GM21447 (cell line): Measurements from ENCODE around the gene PC.
A peak's percentile ranks its signal among the peaks of the same experiment; 100 is the strongest.

Source experiments
- ATAC-seq: cut with Tn5 transposase; IDR thresholded peaks from one replicate; pipeline ENCODE4 v1.9.1; 2021; ENCODE audit not compliant: unreplicated experiment

The PC gene

DNA sequence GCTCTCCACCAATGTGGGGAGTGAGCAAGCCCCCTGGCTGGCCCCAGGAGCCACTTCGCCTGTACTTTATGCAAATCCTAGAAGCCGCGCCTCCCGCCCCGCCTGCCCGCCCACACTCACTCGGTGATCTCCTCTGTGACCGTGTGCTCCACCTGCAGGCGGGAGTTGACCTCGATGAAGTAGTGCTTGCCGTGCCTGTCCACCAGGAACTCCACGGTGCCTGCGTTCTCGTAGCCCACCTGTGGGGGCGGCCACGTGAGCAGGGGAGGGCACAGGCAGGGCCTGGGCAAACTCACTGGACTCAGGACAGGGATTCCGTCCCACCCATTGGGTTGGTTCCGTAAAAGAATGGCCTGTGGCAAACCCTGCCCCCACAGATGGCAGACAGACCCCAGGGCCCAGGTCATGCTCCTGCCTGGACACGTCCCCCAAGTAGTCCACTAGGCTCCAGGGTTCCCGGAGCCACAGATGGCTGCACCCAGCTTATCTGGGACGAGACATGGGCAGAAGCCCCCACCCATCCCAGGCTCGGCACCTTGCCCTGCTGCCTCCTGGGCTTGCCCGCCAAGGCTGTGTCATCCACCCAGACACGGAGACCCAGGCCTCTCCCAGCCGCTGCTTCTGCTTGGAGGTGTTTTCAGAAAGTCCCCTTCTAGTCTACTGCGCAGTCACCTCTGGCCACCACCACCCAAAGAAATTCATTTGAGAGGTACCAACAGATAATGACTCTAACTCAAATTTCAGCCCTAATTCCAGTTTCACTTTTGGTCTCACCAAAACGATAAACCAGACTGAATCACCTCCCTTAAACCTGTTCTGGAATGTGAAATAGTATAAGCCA, 89.2 kb downstream of the PC start:
- ATAC-seq, result peak; percentile 91

DNA sequence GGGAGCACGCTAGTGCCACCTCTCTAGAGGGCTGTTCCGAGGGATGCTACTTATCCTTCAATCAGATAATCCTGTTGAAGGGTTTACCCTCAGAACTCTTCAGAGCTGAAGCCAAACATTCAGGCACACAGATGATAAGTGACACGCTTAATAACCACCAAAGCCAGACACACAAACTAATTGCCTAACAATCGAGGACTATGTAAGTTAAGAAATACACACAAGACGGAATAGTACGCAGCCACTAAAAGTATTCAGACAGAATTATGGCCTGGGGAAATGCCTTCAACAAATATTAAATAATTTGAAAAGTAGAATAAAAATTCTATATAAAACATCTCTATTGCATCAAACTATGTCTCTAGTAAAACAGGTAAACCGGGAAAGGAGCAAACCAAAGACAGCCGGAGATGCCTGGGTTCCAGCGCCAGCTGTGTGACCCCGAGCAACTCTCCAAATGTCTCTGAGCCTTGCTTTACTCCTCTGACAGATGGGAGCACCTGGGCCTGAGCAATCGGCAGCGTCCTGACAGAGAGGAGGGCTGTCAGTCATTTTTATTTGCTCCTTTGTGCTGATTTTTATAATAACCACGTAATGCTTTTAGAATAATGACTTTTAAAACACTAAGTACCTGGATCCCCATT, 90.0 kb downstream of the PC start:
- no peak for ATAC-seq

- ATAC-seq, result no peak
Measured at GRCh38 chr11:66867425-66868040, 90.7 kb downstream of the PC start.

DNA sequence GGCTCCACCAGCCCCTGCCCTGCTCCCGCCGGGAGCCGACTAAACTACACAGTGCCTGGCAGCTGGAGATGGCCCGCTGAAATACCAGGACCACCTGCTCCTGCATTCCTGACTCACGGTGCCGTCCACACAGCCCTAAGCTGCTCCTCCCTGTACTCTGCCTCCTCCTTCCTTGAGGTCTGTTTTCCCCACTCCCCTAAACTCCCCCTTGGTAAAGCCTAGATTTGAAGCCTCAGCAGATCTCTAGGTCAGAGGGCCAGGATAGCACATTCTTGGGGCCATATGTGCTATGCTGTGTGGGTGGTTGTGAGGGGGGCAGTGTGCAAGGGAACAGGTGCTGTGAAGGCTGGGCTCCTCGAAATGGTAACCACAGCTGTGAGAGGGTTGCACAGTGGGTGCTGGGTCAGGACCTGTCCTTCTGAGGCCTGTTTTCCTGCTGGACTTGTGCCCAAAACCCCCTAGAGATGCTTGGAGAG, 91.6 kb downstream of the PC start:
- ATAC-seq, result no peak

DNA sequence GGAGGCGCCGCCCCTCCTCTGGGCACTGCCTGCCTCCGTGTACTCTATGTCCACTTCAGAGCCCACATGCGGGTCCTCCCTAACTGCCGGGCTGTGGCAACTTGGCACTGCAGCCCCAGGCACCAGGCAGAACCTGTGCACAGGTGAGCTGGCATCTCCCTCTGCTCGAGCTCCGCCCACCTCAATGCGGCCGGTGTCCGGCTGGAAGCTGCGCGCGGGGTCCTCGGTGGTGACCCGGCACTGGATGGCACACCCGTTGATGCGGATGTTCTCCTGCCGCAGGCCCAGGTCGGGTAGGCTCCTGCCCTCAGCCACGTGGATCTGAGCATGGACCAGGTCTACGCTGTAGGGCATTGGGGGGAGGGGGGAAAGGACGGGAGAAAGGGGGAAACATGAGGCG, 92.2 kb downstream of the PC start:
- ATAC-seq, result no peak

DNA sequence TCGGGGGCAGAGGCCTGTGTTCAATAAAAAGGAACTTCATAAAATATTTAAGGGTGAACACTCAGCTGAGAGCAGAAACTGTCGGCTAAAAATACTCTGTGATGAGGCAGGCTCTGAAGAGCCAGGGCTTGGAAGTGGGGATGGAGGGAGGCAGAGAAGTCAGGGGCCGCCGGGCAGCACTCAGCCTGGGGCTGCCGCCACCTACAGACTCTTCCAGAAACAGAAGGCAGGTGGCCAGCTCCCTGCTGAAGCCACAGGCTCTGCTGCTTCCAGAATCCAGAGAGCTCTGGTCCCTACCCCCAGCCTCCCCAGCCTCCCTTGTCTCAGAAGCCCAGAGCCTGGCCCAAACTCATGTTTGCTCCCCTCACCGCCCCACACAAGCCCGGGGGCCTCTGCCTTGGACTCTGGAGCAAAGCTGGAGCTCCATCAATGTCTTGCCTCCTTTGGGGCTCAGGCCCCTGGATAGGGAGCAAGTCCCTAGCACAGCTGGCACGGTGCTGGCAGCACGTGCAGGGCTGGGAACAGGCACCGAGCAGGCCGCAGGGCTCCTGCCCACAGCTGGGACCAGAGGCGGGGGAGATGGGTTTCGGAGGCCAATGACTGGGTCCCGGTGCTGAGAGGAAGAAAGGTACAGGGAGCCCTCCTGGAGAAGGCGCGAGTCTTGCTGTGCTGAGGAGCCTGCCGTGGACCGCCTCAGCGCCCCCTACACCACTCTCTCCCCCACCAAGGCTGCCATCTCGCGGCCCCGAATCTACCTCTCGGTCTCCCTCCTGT, 93.1 kb downstream of the PC start:
- no peak for ATAC-seq

DNA sequence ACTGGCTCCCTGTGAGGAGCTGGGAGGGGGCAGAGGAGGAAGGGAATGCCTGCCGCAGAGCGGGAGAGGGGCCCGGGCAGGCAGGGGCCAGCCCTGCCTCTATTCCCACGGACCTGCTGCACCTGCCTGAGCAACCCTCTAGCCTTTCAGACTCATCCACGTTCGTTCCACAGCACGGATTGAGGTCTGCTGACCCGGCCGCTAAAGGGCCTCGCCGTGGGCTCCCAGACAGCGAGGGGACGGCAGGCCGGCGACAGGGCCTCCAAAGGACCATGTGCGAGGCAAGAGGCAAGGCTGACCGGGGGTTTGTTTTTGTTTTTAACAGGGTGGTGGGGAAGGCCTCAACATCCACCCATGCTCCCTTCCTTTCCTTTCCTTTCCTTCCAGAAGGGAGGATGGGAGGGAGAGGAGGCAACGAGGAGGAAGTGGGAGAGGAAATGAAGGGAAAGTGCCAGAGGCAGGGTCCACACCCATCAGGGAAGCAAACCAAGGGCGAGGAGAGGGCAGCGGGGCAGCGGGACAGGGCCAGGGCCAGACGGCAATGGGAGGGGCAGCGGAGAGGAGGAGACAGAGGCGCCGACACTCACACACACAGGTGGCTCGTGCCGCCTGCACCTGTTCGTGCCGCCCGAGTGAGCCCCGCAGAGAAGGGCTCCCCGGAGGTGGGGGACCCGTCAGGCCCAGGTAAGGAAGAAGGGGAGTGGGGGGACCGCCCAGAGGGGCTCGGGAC, 93.8 kb downstream of the PC start:
- no peak for ATAC-seq

- ATAC-seq, result no peak
Measured at GRCh38 chr11:66863428-66864125, 94.6 kb downstream of the PC start.

- no peak for ATAC-seq
Measured at GRCh38 chr11:66862559-66863037, 95.6 kb downstream of the PC start.

- ATAC-seq, result no peak
Measured at GRCh38 chr11:66861774-66862558, 96.2 kb downstream of the PC start.

GRCh38 chr11:66861038-66861773, 97.0 kb downstream of the PC start:
- ATAC-seq, result no peak

- no peak for ATAC-seq
Measured at GRCh38 chr11:66860449-66860831, 97.7 kb downstream of the PC start.

DNA sequence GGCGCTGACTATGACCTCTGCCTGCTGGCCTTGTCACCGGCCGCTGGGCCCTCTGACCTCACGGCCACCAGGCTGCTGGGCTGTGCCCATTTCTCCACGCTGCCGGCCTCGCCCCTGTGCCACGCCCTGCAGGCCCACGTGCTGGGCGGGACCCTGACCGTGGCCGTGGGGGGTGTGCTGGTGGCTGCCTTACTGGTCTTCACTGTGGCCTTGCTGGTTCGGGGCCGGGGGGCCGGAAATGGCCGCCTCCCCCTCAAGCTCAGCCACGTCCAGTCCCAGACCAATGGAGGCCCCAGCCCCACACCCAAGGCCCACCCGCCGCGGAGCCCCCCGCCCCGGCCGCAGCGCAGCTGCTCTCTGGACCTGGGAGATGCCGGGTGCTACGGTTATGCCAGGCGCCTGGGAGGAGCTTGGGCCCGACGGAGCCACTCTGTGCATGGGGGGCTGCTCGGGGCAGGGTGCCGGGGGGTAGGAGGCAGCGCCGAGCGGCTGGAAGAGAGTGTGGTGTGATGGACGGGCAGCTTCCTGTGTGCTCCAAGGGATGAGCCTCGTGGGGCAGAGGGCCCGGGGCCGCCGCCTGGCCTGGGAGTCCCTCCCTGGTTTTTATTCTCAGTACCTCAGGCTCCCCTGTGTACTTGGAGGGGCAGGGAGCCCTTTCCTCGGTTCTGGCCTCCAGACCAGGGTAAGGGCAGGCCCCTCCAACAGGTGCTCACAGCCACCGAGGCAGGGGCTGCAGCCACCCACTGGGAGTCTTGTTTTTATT, 98.3 kb downstream of the PC start:
- no peak for ATAC-seq

DNA sequence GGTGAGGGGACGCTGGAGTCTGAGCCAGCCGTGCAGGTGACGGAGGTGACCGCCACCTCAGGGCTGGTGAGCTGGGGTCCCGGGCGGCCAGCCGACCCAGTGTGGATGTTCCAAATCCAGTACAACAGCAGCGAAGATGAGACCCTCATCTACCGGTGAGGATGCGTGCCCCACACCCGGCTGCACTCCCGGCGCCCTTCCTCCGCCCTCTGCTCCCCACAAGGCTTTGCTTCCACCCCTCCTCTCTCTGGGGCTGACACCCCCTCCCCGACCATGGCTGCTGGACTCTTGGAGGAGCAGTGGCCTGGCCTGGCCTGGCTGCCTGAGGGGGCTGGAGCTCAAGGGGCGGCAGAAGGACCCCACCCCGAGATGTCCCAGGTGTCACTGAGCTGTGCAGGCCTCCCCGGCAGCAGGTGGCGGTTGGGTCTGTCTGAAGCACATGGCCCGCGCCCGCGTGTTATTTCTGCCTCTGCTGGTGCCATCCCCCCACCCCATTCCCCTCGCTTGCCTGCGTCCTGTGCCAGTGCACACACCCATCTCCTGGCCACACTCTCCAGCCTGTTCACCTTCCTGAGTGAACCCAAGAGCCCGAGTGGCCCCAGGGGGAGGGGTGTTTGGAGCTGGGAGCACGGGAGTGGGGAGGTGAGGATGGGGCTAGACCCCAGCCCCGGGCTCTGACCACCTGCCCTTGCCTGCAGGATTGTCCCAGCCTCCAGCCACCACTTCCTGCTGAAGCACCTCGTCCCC, 99.1 kb downstream of the PC start:
- ATAC-seq, result no peak

DNA sequence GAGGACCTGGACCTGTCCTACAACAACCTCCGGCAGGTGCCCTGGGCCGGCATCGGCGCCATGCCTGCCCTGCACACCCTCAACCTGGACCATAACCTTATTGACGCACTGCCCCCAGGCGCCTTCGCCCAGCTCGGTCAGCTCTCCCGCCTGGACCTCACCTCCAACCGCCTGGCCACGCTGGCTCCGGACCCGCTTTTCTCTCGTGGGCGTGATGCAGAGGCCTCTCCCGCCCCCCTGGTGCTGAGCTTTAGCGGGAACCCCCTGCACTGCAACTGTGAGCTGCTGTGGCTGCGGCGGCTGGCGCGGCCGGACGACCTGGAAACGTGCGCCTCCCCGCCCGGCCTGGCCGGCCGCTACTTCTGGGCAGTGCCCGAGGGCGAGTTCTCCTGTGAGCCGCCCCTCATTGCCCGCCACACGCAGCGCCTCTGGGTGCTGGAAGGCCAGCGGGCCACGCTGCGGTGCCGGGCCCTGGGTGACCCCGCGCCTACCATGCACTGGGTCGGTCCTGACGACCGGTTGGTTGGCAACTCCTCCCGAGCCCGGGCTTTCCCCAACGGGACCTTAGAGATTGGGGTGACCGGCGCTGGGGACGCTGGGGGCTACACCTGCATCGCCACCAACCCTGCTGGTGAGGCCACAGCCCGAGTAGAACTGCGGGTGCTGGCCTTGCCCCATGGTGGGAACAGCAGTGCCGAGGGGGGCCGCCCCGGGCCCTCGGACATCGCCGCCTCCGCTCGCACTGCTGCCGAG, 99.8 kb downstream of the PC start:
- ATAC-seq, result no peak

DNA sequence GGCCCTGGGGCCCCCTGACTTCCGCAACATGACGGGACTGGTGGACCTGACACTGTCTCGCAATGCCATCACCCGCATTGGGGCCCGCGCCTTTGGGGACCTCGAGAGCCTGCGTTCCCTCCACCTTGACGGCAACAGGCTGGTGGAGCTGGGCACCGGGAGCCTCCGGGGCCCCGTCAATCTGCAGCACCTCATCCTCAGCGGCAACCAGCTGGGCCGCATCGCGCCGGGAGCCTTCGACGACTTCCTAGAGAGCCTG, 100.3 kb downstream of the PC start:
- ATAC-seq, result no peak
